GM19467 (cell line): ENCODE measurements around the gene TNFAIP1.
"Not testable (repeated sequence)": the region's sequence is repeated elsewhere in the genome, so short reads cannot be mapped to it uniquely, and the experiment has no call there.

Experiments
- ATAC-seq: cut with Tn5 transposase; IDR thresholded peaks from one replicate; pipeline ENCODE4 v1.9.1; 2021; ENCODE audit warnings: mild to moderate bottlenecking, moderate library complexity; ENCODE audit not compliant: unreplicated experiment

TNFAIP1 gene

DNA sequence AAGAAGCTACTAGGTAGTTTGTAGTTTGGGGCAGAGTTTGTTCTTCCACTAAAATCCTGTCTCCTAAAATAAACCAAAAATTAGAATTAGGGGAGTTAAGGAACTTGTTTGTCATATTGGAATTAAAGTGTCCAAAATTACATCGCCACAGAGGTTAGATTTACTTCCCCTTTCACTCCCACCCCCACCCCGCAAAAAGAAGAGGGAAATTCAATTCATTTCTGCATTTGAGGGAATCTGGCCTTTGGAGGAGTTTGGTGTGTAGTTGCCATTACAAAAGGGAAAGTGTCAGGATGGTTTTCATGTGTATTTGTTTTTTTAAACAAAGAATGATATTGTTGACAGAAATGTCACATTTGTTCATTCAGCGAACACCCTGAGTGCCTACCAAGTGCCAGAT lies 10.8 kb upstream of the TNFAIP1 start:
- ATAC-seq = no peak

- ATAC-seq = no peak
Observed at GRCh38 chr17:28325211-28325610, 10.3 kb upstream of the TNFAIP1 start.

- ATAC-seq = no peak
Observed at GRCh38 chr17:28326114-28326513, 9.4 kb upstream of the TNFAIP1 start.

- ATAC-seq = no peak
Observed at GRCh38 chr17:28327031-28327607, 8.4 kb upstream of the TNFAIP1 start.

DNA sequence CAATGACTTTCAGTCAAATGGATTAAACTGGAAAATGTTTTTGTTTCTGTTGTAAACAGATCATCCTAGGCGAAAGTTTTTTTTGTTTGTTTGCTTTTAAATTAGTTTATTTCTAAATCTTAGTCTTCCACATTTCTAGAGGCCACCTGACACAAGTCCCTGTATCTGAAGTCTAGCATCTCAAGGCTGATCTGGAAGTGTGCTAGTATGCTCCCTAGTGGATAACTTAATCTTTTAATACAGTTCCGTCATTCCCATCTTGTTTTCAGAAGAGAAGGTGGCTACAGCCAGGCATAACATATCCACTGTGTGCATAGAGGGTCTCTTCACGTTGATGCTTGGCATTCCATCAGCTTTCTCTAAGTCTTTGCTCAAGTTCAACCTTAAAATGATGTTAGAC lies 7.9 kb upstream of the TNFAIP1 start:
- ATAC-seq = no peak

DNA sequence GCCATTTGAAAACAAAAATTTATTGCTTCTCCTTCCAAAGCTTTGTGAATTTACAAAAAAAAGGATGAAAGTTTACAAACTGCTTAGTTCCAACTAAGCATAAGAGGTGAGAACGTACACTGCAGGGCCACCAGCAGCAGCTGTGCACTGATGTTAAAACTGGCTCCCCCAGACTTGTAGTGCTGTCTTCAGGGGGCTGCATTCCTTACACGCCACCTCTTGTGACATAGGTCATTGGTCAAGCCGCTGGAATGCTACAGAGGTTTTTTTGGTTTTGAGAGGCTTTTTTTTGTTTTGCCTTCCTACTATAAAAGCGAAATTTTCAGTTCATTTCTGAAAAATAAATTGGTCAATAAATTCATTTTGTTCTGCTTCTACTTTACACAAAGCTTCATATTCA lies 7.2 kb upstream of the TNFAIP1 start:
- ATAC-seq = no peak

DNA sequence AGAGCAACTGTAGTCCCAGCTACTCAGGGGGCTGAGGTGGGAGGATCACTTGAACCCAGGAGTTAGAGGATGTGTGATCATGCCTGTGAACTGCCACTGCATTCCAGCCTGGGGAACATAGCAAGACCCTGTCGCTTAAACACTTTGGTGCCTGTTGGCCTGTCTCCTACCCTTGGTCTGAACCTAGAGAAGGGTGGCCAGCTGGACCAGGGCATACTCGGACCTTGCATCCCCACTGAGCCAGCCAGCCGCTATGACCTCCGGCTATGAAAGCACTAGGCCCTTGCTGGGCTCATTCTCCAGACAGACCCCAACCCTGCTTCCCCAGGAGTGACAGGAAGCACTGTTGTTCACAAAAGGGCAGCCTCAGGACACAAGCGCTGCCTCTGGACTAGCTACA lies 4.9 kb upstream of the TNFAIP1 start:
- ATAC-seq = no peak

GRCh38 chr17:28331891-28332420 lies 3.6 kb upstream of the TNFAIP1 start:
- no peak for ATAC-seq

DNA sequence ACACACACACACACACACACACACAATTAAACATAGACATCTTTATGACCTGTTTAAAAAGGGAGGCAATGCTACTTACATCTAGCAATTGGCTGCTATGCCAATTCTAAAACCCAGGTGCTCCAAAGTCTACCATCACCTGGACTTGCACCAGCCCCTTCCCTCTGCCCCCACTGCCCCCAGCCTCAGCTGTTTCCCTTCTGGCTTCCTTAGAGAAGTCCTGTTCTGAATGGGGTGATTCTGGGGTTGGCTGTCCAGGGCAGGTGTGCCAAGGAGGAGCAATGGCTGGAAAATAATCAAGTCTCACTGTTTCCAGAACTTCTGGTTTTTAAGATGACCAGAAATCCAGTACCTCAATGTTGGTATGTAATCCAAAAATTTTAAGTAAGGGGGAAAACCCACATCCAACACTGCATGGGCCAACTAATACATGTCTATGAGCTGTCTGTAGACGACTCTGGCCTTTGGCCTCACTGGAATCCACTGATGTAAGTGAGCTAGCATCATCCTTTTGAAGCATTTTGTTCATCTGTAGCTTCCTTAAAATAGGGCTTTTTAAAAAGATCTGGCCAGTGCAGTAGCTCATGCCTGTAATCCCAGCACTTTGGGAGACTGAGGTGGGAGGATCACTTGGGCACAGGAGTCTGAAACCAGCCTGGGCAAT lies 2.3 kb upstream of the TNFAIP1 start:
- no peak for ATAC-seq

- ATAC-seq = no peak
Observed at GRCh38 chr17:28334171-28334570, 1.4 kb upstream of the TNFAIP1 start.

- peak; percentile 0 for ATAC-seq
Observed at GRCh38 chr17:28334666-28335200, 828 bp upstream of the TNFAIP1 start.

GRCh38 chr17:28335959-28336871 lies 654 bp downstream of the TNFAIP1 start:
- no peak for ATAC-seq

GRCh38 chr17:28338056-28338768 lies 2.7 kb downstream of the TNFAIP1 start:
- no peak for ATAC-seq

DNA sequence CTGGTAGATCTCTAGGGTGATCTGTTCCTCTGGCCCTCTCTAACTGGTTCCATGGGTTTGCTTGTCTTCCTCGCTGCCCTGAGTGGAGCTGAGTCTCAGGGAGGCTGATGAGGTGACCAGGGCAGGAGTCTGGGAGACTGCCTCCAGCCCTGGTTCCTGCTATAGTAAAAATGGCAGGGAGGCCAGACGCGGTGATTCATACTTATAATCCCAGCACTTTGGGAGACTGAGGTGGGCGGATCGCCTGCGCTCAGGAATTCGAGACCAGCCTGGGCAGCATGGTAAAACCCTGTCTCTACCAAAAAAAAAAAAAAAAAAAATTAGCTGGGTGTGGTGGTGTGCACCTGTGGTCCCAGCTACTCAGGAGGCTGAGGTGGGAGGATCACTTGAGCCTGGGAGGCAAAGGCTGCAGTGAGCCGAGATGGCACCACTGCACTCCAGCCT lies 3.2 kb downstream of the TNFAIP1 start:
- not testable (repeated sequence) for ATAC-seq

GRCh38 chr17:28339431-28339830 lies 3.9 kb downstream of the TNFAIP1 start:
- no peak for ATAC-seq

DNA sequence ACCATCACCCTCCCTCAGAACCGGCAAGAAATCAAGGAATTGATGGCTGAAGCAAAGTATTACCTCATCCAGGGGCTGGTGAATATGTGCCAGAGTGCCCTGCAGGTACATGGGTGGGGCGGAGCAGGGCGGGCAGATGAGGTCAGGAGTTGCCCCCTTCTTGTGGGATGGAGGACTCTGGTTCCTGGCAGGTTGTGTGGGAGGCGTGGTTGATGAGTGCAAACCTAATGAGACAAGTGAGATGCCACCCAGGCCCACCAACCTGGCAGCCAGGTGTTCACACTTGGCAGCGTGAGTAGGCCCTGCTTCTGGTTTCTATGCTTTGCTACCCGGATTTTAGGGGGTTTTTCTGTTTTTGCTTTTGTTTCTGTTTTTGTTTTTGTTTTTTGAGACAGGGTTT lies 4.8 kb downstream of the TNFAIP1 start:
- ATAC-seq = no peak

- no peak for ATAC-seq
Observed at GRCh38 chr17:28341516-28341915, 6.0 kb downstream of the TNFAIP1 start.

DNA sequence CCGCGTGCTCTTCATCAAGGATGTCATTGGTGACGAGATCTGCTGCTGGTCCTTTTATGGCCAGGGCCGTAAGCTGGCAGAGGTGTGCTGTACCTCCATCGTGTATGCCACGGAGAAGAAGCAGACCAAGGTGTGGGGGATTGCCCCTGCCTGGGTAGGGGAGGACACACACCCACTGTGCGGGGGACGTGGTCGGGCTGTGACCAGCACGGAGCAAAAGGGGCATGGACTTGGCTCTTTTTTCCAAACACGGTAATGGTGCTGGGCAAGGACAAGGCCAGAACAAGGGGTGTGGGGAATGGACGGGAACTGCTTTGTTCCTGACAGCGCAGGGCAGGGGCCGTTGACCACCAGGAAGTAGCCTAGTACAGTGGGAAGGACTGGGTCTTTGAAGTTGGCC lies 6.8 kb downstream of the TNFAIP1 start:
- no peak for ATAC-seq

DNA sequence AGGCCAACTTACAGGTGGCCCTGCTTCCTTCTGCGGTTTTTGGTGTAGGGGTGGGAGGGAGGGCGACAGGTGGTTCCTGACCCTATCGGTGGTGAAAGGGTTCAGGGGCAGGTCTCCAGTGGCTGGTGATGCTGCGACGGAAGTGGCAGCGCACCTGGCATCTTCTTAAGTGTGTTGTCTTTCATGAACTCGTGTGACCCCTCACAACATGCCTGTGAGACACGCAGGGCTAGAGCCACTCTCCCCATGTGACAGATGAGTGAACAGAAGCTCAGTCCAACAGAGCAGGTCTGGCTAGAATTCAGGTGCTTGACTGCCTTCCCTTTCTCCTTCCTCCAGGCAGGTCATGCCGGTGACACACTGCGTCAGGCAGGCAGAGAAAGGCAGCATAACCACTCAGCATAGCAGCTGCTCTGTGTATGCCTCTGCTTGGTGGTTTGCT lies 8.0 kb downstream of the TNFAIP1 start:
- ATAC-seq = no peak

GRCh38 chr17:28344011-28344410 lies 8.4 kb downstream of the TNFAIP1 start:
- ATAC-seq = no peak
